HG03095 (cell line): ENCODE measurements around the gene PLD1.
"Not testable (repeated sequence)": the region's sequence is repeated elsewhere in the genome, so short reads cannot be mapped to it uniquely, and the experiment has no call there.

Experiments
- ATAC-seq: cut with Tn5 transposase; IDR thresholded peaks from one replicate; pipeline ENCODE4 v1.9.1; 2021; ENCODE audit warnings: moderate library complexity; ENCODE audit not compliant: unreplicated experiment

The PLD1 gene

GRCh38 chr3:171643033-171643432 is 167.2 kb downstream of the PLD1 start:
- ATAC-seq = no peak

- no peak for ATAC-seq
These were observed 169.5 kb downstream of the PLD1 start for GRCh38 chr3:171640520-171641412.

GRCh38 chr3:171636666-171637065 is 173.6 kb downstream of the PLD1 start:
- ATAC-seq = no peak

- ATAC-seq = no peak
These were observed 177.5 kb downstream of the PLD1 start for GRCh38 chr3:171632766-171633165.

- not testable (repeated sequence) for ATAC-seq
These were observed 183.5 kb downstream of the PLD1 start for GRCh38 chr3:171626799-171627198.

- no peak for ATAC-seq
These were observed 188.2 kb downstream of the PLD1 start for GRCh38 chr3:171622126-171622525.

GRCh38 chr3:171620825-171621434 is 189.4 kb downstream of the PLD1 start:
- no peak for ATAC-seq

- ATAC-seq = no peak
These were observed 193.5 kb downstream of the PLD1 start for GRCh38 chr3:171616798-171617197.

- no peak for ATAC-seq
These were observed 194.6 kb downstream of the PLD1 start for GRCh38 chr3:171615686-171616085.

GRCh38 chr3:171615281-171615680 is 195.0 kb downstream of the PLD1 start:
- ATAC-seq = no peak

GRCh38 chr3:171614318-171614921 is 195.9 kb downstream of the PLD1 start:
- no peak for ATAC-seq

- ATAC-seq = no peak
These were observed 202.8 kb downstream of the PLD1 start for GRCh38 chr3:171607452-171607851.

- ATAC-seq = no peak
These were observed 204.0 kb downstream of the PLD1 start for GRCh38 chr3:171606151-171606751.

GRCh38 chr3:171604370-171604769 is 205.9 kb downstream of the PLD1 start:
- ATAC-seq = no peak

- no peak for ATAC-seq
These were observed 208.2 kb downstream of the PLD1 start for GRCh38 chr3:171602072-171602471.

- no peak for ATAC-seq
These were observed 210.3 kb downstream of the PLD1 start for GRCh38 chr3:171600030-171600429.

- no peak for ATAC-seq
These were observed 211.3 kb downstream of the PLD1 start for GRCh38 chr3:171598990-171599389.

- no peak for ATAC-seq
These were observed 217.5 kb downstream of the PLD1 start for GRCh38 chr3:171592786-171593185.

GRCh38 chr3:171591070-171591469 is 219.2 kb downstream of the PLD1 start:
- ATAC-seq = no peak

GRCh38 chr3:171586274-171586673 is 224.0 kb downstream of the PLD1 start:
- ATAC-seq = no peak

GRCh38 chr3:171585039-171585438 is 225.2 kb downstream of the PLD1 start:
- no peak for ATAC-seq

GRCh38 chr3:171584100-171584499 is 226.2 kb downstream of the PLD1 start:
- ATAC-seq = no peak
